ENCODE measurements around the gene CKS2.

The CKS2 gene

GRCh38 chr9:89312222-89312571 lies 1.2 kb downstream of the CKS2 start:
- TF ChIP-seq CTCF (IDR thresholded peaks at IDR 0.05; ENCODE audit: insufficient read depth, low read depth, low read length, missing control alignments), result no peak
- peak overlapping the region; percentile 79 for H3K4me3 ChIP-seq (ENCODE audit: low read depth, low read length)
- peak; percentile 29 for DNase-seq (ENCODE audit: low read depth)

- peak overlapping the region; percentile 79 for H3K4me3 ChIP-seq (ENCODE audit: low read depth, low read length)
- DNase-seq (ENCODE audit: low read depth), result no peak
Observed at GRCh38 chr9:89313842-89314241, 2.8 kb downstream of the CKS2 start.

GRCh38 chr9:89314955-89315354 lies 4.0 kb downstream of the CKS2 start:
- DNase-seq (ENCODE audit: low read depth), result no peak
- no peak for TF ChIP-seq CTCF (IDR thresholded peaks at IDR 0.05; ENCODE audit: insufficient read depth, low read depth, low read length, missing control alignments)
- peak overlapping the region; percentile 79 for H3K4me3 ChIP-seq (ENCODE audit: low read depth, low read length)

More at GRCh38 chr9:89313842-89314241, 2.8 kb downstream of the CKS2 start:
- no peak for TF ChIP-seq CTCF (IDR thresholded peaks at IDR 0.05; ENCODE audit: insufficient read depth, low read depth, low read length, missing control alignments)

GRCh38 chr9:89315482-89315881 lies 4.5 kb downstream of the CKS2 start:
- no peak for DNase-seq (ENCODE audit: low read depth)
- no peak overlapping the region for H3K4me3 ChIP-seq (ENCODE audit: low read depth, low read length)
- no peak for TF ChIP-seq CTCF (IDR thresholded peaks at IDR 0.05; ENCODE audit: insufficient read depth, low read depth, low read length, missing control alignments)

- peak overlapping the region; percentile 69 for H3K4me3 ChIP-seq (ENCODE audit: low read depth, low read length)
- DNase-seq (ENCODE audit: low read depth), result no peak
- TF ChIP-seq CTCF (IDR thresholded peaks at IDR 0.05; ENCODE audit: insufficient read depth, low read depth, low read length, missing control alignments), result no peak
Observed at GRCh38 chr9:89317282-89317681, 6.3 kb downstream of the CKS2 start.

- peak within 1 kb of the TSS; percentile 69 for H3K4me3 ChIP-seq (ENCODE audit: low read depth, low read length)
- TF ChIP-seq CTCF (IDR thresholded peaks at IDR 0.05; ENCODE audit: insufficient read depth, low read depth, low read length, missing control alignments), result peak; percentile 61
- peak; percentile 97 for DNase-seq (ENCODE audit: low read depth)
Observed at GRCh38 chr9:89318123-89319014, 7.4 kb downstream of the CKS2 start, which contains the start of gene SECISBP2. TSS of gene SECISBP2 (plus strand) at chr9:89318500. CDS start at chr9:89318577, 77 bp downstream.

All from GM12865 (cell line).